TTC549 (cell line): Measurements from ENCODE around the gene MPRIP.

ENCODE experiments used
- FAIRE-seq: peaks from 2 replicates; lab custom pipeline; 2012; peaks lifted over from hg19 to GRCh38; lab: Jason Lieb, UNC

The MPRIP gene

DNA sequence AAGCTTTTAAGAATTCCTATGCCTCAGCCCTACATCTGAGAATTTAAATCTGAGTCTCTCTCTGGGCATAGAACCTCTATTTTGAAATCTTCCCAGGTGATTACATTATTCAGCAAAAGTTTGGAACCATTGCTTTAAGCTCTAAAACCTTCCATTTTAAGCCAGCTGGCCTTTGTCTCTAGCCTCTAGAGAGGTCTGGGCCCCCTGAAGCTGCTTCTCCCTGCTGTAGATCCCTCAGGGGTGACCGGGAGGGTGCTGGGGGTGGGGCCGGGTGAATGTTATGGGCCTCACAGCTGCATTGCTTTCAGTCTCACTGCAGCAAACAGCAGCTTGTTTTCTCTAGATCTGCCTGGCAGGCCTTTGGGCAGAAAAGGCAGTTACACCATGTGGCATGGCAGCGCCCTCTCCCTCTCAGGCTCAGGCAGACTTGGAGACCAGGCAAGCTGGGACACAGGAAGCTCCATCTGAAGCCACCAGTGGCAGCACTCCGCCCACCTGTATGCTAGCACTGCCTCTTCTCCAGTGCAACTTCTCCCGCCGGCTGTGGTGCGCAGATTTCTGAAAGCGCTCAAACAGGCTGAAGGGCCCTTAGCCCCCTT, 66.3 kb downstream of the MPRIP start:
- no peak for FAIRE-seq

DNA sequence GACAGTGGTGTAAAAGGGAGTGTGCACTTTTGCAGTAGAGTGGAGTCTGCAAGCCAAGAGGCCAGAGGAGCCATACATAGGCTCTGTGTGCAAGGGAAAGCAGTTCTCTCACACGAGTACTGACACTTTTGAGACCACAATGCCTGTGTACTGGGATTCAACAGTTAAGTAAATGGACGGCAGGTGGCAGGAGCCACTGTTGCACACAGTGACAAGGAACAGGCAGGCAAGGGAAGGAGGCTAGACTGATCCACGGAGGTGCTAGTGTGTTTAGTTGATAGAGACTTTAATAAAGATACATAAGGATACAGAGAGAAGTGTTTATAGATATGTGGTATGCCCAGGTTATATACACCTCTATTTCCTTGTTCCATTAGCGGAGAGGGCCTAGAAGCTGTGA, 67.0 kb downstream of the MPRIP start:
- no peak for FAIRE-seq

DNA sequence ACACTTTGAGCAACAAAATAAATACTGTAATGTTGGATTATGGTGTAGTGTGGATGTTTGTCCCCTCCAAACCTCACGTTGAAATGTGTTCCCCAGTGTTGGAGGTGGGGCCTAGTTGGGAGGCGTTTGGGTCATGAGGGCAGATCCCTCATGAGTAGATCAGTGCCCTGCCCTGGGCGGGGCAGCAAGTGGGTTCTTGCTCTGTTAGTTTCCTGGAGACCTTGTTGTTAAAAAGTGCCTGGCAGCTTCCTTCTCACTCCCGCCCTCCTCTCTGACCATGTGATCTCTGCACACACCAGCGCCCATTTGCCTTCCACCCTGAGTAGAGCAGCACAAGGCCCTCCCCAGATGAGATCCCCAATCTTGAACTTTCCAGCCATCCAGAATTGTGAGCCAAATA, 67.7 kb downstream of the MPRIP start:
- no peak for FAIRE-seq

DNA sequence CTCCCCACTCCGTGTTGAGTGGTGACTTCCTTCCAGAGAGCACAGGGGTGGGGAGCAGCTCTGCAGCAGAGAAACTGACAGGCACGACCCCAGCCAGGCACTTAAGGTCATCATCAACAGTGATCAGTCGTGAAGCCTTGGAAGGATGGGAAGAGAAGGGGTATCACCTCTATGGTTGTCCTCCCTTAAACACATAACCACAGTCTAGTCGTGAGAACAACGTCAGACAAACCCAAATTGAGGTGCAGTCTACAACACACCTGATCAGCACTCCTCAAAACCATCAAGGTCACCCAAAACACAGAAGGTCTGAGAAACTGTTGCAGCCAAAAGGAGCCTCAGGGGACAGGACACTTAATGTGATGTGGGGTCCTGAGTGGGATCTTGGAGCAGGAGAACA, 68.3 kb downstream of the MPRIP start:
- no peak for FAIRE-seq

DNA sequence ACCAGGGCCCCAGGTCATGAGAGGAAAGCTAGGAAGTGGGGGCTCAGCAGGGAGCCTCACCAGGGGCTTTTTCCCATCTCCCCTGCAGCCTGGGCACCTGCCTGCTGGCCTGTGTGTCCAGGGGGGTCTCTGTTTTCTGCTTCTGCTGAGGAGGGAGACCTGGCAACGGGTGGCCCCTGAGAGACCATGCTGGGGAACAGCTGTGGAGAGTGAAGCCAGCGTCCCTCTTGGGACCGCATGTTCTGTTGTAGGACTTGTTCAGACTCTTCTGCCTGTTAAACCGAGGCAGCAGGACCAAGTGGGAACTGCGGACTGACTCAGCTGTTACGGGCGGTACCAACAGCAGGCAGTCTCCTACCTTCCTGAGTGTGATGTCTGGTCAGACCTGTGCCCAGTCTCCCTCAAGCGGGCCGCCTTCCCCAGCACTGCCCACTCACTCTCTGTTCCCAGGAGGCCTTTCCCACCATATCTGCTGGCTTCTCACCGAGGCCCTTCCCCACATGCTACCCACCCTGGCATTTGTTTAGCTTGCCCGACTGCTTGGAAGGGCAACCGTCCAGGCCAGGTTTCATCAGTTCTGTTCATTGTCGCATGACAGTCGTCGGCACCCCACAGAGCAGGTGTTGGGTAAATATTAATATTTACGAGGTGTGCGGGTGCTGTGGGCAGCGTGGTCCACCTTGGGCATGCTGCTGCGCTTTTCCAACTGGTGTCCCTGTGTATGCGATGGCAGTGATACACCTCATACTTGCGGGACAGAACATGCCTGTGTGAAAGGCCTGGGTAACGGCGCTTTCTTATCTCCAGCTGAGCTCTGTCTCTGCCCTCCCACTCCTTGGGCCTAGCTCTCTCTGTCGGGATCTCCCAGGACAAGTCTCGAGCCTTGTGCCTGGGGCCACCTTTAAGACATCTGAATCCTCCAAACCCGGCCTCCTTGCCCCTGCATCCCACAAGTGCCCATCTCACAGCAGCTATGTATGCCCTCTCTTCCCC, 69.4 kb downstream of the MPRIP start:
- no peak for FAIRE-seq

DNA sequence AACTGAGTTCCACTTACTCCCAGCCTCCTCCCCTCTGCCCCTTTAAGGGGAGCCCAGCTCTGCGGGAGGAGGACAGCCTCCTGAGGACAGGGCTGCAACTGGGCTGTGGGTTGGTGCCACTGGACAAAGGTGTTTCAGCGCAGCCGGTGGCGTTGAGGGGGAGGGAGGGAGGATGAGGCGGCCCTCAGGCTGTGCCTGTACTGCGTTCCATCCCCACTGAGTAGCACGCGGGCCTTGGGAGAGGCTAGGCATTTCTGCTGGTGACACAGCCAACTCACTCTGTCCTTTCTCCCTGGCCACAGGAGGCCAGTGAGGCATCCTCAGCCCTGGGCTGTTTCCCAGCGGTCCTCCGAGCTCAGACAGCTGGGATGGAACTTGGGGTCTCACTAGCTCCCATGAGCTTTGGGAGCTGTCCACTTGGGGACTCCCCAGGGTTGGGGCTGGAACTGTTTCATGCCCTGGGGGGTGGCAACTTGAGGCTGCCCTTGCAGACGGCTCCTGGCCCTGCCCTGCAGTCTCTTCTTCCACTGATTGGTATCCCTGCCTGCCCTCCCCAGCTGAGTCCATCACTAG, 70.5 kb downstream of the MPRIP start:
- no peak for FAIRE-seq

DNA sequence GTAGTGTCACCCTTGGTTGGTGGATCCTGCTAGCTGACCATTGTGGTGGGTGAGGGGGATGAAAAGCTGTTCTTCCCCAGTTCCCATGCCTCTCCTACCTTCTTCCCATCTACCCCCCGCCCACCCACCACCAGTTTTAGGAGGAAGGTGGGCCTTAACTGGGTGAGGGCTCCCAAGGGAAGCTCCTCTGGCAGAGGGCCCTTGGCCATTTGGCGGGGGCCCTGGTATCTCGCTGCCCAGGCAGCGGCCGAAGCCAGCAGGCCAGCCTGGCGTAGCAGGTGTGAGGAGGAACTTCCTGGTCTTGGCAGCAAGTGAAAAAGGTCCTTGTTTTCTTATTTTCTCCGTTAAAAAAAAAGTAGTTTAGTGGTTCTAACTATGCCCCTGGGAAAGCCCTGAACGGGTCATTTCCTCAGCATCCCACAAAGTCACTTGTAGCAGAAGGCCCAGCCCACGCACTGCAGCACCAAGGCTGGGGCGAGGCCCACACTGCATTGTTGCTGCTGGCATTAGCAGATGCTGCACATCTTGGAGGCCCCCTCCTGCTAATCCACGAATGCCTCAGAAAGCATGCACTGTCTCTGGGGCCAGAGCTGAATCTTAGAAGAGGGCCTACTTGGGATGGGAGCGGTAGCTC, 72.5 kb downstream of the MPRIP start:
- FAIRE-seq, result no peak

DNA sequence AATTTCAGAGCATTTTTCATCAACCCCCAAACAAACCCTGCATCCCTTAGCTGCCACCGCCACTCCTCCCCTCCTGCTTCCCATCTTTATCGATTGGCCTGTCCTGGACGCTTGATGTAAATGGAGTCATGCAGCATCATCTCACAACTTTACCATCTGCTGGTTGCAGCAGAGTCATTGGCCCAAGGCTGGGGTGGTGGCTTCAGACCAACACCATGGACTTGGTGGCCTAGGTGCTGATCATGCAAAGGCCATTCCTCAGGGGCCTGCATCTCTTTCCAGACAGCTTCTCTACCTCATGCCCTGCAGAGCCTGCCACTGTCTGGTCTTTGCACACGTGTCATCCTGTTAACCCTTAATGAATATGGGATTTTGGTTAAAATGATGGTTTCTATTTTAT, 73.4 kb downstream of the MPRIP start:
- FAIRE-seq, result no peak

DNA sequence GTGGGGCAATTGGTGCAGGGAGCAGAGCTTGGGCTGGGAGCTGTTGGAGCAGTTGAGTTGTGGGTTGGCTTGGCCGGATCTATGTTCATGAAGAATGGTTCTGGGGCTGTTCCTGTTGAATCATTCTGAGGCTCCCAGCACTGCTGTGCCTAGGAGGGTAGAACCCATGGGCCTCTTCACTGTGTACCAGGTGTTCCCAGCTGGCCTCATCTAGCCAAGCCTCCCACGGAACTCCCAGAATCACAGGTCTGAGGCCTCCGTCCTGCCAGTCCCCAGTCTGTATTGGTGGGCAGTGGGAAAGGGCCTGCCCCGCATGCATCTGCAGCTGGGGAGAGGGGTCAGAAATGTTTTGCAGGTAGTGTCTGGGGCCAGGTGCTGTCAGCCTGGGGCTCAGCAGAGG, 74.1 kb downstream of the MPRIP start:
- FAIRE-seq, result no peak

DNA sequence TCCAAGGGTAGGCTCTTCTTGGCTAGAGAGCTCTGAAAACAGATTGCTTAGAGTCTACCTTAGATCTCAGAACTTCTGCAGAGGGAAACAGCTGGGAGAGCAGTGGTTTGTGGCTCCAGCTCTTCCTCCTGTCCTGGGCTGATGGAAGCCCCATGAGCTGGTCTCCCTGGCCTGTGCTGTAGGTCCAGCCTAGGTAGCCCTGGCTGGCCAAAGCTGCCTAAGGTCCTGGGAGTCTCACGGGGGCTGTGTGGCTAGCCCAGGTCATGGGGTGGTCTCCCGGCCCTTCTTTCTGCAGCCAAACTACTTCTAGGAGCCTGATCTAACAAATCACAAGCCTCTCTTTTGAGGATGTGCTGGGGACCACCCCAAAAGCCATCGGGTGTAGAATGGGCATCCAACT, 75.7 kb downstream of the MPRIP start:
- FAIRE-seq, result no peak

DNA sequence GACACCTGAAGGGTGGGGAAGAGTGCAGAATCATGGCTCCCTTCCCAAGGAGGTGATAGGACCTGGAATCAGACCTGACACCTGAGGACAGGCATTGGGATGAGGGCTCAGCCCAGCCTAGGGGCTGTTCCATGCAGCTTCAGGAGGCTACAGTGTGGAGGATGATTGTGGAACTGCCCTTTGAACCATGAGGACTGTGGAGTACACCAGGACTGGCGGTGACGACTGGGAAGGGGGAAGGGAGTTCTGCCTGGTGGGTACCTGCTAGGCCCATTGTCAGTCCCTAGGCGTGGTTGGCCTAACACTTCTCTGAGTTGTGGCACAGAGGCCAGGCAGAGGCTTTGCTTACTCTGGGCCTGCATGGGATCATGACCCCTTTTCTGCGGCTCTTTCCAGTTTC, 76.1 kb downstream of the MPRIP start:
- FAIRE-seq, result no peak

DNA sequence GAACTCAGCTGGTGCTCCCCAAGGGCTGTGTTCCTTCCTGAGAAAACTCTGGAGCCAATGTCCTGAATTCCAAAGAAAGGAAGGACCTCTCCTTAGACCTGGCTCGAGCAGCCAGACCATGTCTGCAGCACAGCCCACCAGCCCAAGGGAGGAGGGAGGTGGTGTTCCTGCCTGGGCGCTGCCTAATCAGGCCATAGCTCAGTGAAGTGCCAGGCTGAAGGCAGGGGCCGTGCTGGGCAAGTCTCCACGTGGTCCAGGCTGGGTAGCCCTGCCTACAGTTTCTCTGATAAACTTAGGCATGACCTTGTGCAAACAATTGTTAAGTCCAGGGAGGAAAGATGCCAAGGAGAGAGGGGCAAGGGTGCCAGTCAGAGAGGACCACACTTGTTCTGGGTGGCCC, 76.8 kb downstream of the MPRIP start:
- FAIRE-seq, result no peak

DNA sequence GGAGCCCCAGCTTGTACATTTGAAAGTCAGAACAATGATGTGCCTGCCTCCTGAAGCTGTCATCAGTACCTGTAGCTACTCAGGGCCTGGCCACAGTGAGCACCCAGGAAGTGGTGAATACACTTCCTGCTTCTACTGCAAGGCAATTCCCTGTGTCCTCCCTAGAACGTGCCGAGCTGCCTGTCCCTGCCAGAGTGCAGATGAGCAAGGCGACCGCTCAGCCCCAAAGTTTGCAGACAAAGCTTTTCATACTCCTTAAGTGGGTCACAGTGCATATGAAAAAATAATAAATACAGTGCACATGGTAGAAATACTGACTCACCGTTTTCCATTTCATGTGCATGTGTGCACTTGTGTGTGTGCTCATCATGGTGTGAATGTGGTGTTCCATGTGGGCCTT, 77.3 kb downstream of the MPRIP start:
- FAIRE-seq, result no peak

DNA sequence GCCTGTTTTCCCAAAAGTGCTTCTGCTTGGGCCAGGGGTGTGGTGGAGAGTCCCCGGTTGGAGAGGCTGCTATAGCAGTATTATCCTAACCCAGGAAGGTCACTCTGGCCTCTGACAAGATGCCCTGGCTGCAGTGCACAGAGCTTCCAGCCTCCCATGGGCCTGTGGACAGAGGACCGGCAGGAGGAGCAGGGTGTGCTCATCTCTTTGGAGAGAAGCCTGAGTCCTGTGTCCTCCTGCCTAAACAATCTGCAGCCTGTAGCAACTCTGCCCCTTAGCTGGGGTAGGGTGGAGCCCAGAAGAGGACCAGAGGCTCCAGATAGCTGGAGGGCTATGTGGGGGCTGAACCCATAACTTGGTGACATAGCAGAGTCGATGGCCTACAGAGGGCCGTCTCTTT, 78.0 kb downstream of the MPRIP start:
- FAIRE-seq, result no peak

DNA sequence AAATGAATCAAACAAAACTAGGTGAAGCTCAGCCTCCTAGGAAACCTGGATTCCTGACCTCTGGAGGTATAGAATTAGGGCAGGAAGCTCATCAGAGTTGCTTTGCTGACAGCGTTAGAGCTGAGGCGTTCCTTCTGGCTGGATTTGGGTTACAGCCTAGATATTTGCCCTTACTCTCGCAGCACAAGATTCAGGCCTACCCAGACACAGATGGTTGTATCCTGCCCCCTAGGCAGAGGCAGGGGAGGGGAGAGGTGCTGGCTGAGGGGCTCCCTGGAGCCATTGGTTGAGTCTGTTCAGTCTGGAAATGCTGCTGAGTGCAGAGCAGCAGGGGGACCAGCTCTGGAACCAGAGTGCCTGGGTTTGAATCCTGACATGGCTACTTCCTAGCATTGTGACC, 78.4 kb downstream of the MPRIP start:
- no peak for FAIRE-seq

DNA sequence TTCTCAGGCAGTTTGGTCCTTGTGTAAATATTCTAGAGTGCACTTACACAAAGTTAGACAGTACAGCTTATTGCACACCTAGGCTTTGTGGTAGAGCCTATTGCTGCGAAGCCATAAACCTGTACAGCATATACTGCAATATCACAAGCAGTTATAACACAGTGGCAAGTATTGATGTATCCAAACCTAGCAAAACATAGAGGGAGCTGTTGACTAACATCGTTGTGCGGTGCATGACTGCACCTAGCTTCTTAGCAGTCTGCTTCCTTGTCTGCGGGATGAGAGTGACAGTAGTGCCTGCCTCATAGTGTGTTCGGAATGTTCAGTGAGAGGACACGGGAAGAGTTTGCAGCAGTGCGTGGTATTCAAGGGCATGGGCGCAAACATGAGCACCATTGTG, 78.9 kb downstream of the MPRIP start:
- no peak for FAIRE-seq

DNA sequence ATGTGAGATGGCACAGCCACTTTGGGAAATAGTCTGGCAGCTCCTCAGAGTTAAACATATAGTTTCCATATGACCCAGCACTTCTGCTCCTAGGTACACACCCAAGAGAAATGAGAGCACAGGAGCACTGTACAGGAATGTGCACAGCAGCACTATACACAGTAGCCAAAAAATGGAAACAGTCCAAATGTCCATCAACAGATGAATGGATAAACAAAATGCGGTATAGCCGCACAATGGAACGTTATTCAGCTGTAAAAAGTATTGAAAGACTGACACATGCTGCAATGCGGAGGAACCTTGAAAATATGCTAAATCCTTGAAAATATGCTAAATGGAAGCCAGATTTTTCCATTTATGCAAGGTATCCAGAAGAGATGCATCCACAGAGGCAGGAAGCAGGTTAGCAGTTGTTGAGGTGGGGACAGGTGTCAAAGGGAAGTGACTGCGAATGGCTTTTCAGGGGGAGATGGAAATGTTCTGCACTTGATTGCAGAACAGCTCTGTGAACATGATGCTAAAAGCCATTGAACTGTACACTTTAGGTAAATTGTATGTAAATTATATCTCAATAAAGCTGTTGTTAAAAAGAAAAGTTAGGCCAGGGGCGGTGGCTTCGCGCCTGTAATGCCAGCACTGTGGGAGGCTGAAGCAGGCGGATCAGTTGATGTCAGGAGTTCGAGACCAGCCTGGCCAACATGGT, 80.7 kb downstream of the MPRIP start:
- no peak for FAIRE-seq

DNA sequence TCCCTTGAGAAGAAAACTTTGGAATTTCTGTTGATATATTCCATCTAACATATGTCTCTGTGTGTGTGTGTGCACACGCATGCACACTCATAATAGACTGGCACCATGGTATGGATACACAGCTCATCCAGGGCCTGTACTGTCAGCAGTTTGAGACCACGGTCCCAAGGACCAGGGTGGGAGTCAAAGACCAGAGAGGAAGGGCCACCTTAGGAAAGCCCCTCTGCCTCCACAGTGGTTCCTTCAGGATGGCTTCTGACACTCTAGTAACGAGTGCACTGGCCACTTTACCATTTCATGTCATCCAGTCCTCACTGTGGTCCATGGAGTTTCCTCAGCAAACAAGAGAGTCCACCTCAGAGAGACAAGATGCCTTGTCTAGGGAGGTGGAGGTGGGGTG, 82.1 kb downstream of the MPRIP start:
- FAIRE-seq, result no peak

DNA sequence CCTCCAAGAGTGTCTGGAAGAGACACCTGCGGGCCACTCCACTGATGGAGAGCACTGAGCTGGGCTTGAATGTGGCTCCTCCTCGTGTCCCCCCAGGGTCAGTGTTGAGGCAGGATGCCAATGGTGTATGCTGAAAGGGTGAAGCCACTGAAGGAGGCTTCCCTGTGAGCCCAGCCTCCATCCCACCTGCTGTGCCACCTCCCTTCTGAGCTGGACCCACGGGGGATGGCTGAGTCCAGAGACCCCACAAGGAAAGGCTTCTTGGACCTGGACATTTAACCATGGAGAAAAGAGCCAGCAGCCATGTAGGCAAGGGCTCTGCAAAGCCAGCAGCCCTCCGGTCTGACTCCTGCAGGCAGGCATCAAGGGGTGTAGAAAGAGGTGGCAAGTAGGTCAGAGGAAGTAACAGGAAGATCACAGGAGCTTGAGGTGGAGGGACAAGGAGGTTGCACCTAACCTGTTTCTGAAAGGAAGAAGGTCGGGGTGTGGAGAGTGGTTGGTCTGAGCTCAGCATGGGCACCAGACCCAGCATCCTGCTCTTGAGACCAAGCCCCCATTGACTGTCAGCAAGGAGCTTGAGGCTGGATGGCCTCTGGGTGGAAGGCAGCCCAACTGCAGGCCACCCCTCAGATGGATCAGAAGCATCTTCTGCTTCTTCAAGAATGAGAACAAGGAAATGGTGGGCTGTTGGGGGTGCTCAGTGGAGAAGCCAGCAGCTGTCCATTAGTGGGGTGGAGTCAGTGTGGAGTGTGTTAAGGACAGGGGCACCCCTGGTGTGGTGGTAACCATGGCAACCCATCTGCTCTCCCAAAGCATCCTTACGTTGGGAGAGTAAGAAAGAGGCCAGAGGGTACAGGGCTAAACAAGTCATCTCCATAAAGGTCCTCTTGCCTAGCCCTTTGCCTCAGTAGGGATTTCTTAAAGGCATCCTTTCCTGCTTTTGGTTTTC, 83.2 kb downstream of the MPRIP start:
- FAIRE-seq, result no peak

DNA sequence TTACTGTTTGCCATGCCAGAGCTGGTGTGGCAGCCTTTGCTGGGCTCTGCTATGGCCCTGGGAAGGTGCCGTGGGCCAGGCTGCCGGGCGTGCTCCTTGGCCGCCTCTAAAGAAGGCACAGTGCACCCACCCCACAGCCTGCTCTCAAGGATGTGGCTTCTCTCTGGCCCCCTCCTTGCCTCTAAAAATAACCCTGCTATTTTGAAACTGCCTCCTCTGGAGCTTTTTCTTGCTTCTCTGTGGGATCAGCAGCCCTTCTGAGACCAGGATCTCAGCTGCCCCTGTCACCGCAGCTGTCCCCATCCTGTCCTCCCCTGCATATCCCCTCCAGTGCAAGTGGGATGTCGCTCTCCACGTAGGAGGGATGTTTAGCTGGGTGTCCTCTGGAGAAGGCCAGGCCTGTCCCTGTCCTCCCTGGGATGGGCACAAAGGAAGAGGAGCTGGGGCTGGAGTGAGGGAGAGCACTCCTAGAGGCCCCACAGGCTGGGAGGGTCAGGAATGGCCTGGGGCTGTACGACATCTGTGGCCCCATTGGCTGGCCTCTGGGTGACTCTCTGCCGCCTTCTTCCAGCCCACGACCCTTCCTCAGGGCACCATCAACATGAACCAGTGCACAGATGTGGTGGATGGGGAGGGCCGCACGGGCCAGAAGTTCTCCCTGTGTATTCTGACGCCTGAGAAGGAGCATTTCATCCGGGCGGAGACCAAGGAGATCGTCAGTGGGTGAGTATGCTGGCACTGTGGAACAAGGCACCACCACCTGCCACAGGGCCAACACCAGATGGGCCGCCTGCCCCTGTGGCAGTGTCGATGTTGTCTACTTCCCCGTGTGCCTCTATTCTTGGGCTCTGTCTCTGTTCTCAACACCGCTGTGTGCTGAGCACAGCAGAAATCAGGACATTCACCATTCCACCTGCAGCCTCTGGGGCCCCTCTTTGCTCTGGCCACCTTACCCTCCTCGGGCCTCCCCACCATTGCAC, 84.2 kb downstream of the MPRIP start:
- no peak for FAIRE-seq
